HEK293T (cell line): Measurements from ENCODE around the gene CXCL14.

ENCODE experiments used
- BHLHE40 ChIP-seq: fragments of 450-650 bp; IDR thresholded peaks from 2 replicates; pipeline ENCODE4 v1.6.1; 2016; ENCODE audit warnings: mild to moderate bottlenecking, moderate library complexity, borderline replicate concordance
- CTBP1 ChIP-seq: fragments of 450-650 bp; IDR thresholded peaks from 2 replicates; pipeline ENCODE4 v1.6.1; 2016; ENCODE audit warnings: borderline replicate concordance
- ELF4 ChIP-seq: fragments of 450-650 bp; IDR thresholded peaks from 2 replicates; pipeline ENCODE4 v1.6.1; 2017; ENCODE audit warnings: antibody characterized with exemption
- FOXA1 ChIP-seq: fragments of 450-650 bp; IDR thresholded peaks from 2 replicates; pipeline ENCODE4 v1.6.1; 2016; ENCODE audit warnings: mild to moderate bottlenecking
- FOXK2 ChIP-seq: fragments of 450-650 bp; IDR thresholded peaks from 2 replicates; pipeline ENCODE4 v1.6.1; 2016; ENCODE audit warnings: mild to moderate bottlenecking
- FOXM1 ChIP-seq: fragments of 450-650 bp; IDR thresholded peaks from 2 replicates; pipeline ENCODE4 v1.6.1; 2017; ENCODE audit warnings: mild to moderate bottlenecking, borderline replicate concordance
- HDGF ChIP-seq: fragments of 450-650 bp; IDR thresholded peaks from 2 replicates; pipeline ENCODE4 v1.6.1; 2017; ENCODE audit warnings: antibody characterized with exemption, borderline replicate concordance
- LEF1 ChIP-seq: fragments of 450-650 bp; IDR thresholded peaks from 2 replicates; pipeline ENCODE4 v1.6.1; 2017; ENCODE audit warnings: mild to moderate bottlenecking, borderline replicate concordance
- PKNOX1 ChIP-seq: fragments of 450-650 bp; IDR thresholded peaks from 2 replicates; pipeline ENCODE4 v1.6.1; 2016
- SP1 ChIP-seq: fragments of 450-650 bp; IDR thresholded peaks from 2 replicates; pipeline ENCODE4 v1.6.1; 2017
- SUZ12 ChIP-seq: fragments of 450-650 bp; IDR thresholded peaks from 2 replicates; pipeline ENCODE4 v1.6.1; 2016; ENCODE audit warnings: mild to moderate bottlenecking
- TARDBP ChIP-seq: fragments of 450-650 bp; IDR thresholded peaks from 2 replicates; pipeline ENCODE4 v1.6.1; 2016
- ZNF384 ChIP-seq: fragments of 450-650 bp; IDR thresholded peaks from 2 replicates; pipeline ENCODE4 v1.6.1; 2016

GRCh38 chr5:135605221-135605620 is 26.4 kb upstream of the CXCL14 start:
- TF ChIP-seq BHLHE40 (no peak), FOXA1 (no peak), LEF1 (no peak), ELF4 (no peak), CTBP1 (no peak), FOXK2 (no peak), FOXM1 (no peak), ZNF384 (no peak), SP1 (no peak), SUZ12 (no peak), TARDBP (no peak), PKNOX1 (no peak), HDGF (no peak)
